Activated CD4-positive, alpha-beta T cell treated with anti-CD3 and anti-CD28 coated beads for 1 hour (primary cell): ENCODE data around the gene LY6G6D.

Experiments
- DNase-seq: peaks from one replicate; pipeline ENCODE4 v3.0.0-alpha.2; 2020

The LY6G6D gene

GRCh38 chr6:31767096-31767645, 52.0 kb downstream of the LY6G6D start:
- DNase-seq = no peak
